Measurements from ENCODE around the gene ACVRL1. TPM values are rescaled to one million over a fixed set of nuclear protein-coding genes. Genes with fewer than 3 reads are reported as not detected.
"Not testable (repeated sequence)": the region's sequence is repeated elsewhere in the genome, so short reads cannot be mapped to it uniquely, and the experiment has no call there.

ACVRL1 gene
- polyA plus RNA-seq, 1 donor: 52.0 TPM

- no peak for DNase-seq
Observed at GRCh38 chr12:51874486-51874885, 32.8 kb upstream of the ACVRL1 start.

GRCh38 chr12:51879102-51879501 lies 28.2 kb upstream of the ACVRL1 start:
- DNase-seq: no peak

GRCh38 chr12:51883295-51883694 lies 24.0 kb upstream of the ACVRL1 start:
- DNase-seq: no peak

- DNase-seq: no peak
Observed at GRCh38 chr12:51883998-51884675, 23.2 kb upstream of the ACVRL1 start.

- DNase-seq: no peak
Observed at GRCh38 chr12:51884676-51885229, 22.6 kb upstream of the ACVRL1 start.

- not testable (repeated sequence) for DNase-seq
Observed at GRCh38 chr12:51885294-51886020, 21.8 kb upstream of the ACVRL1 start.

GRCh38 chr12:51886021-51886710 lies 21.1 kb upstream of the ACVRL1 start:
- DNase-seq: peak; percentile 80

- no peak for DNase-seq
Observed at GRCh38 chr12:51887476-51888315, 19.6 kb upstream of the ACVRL1 start, which contains the start of gene ANKRD33. Gene ANKRD33, plus strand, starts transcription at chr12:51888103. Its CDS starts 84 bp downstream, at chr12:51888187.

- DNase-seq: no peak
Observed at GRCh38 chr12:51888316-51889215, 18.7 kb upstream of the ACVRL1 start.

GRCh38 chr12:51889216-51890132 lies 17.8 kb upstream of the ACVRL1 start:
- DNase-seq: no peak

GRCh38 chr12:51890133-51890464 lies 17.2 kb upstream of the ACVRL1 start:
- DNase-seq: no peak

GRCh38 chr12:51890511-51891171 lies 16.7 kb upstream of the ACVRL1 start:
- no peak for DNase-seq

GRCh38 chr12:51891843-51892242 lies 15.5 kb upstream of the ACVRL1 start:
- DNase-seq: no peak

GRCh38 chr12:51893786-51894185 lies 13.5 kb upstream of the ACVRL1 start:
- DNase-seq: no peak

GRCh38 chr12:51895378-51896135 lies 11.7 kb upstream of the ACVRL1 start:
- no peak for DNase-seq

GRCh38 chr12:51896236-51896635 lies 11.1 kb upstream of the ACVRL1 start:
- DNase-seq: no peak

GRCh38 chr12:51897181-51897580 lies 10.1 kb upstream of the ACVRL1 start:
- DNase-seq: no peak

GRCh38 chr12:51898506-51898905 lies 8.8 kb upstream of the ACVRL1 start:
- DNase-seq: no peak

- DNase-seq: no peak
Observed at GRCh38 chr12:51898937-51899336, 8.4 kb upstream of the ACVRL1 start.
